Activated CD8-positive, alpha-beta memory T cell treated with anti-CD3 and anti-CD28 coated beads for 4 hours (primary cell): ENCODE measurements around the gene CST11.
"Not testable (repeated sequence)": the region's sequence is repeated elsewhere in the genome, so short reads cannot be mapped to it uniquely, and the experiment has no call there.

ENCODE experiments used
- DNase-seq, 2 donors: peaks; one replicate each; pipeline ENCODE4 v3.0.0-alpha.2; 2020; ENCODE audit warnings: low read depth in 2 of 2

The CST11 gene

DNA sequence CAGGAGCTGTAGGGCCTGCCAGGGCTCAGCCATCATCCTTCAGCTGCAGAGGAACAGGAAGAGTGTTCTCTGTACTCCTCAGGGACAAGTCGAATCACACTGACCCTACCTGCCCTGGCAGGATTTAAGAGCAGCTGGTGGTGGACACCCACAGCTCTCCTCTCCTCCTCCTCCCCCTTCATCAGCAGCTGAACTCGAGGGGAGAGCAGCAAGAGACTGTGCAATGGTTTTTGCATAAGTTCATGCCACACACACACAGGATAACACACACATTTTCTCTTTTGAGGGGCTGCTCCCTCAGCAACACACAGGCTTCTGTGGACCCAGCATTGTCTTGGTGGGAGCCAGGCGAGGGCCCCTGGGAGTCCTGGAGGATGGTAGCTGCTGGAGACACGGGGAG lies at the start of gene CST11:
Gene CST11, minus strand, starts transcription at position 101 of the 400 bp plus-strand sequence. Its CDS starts 65 bp downstream, at position 36.
- DNase-seq: no peak

GRCh38 chr20:23501926-23502325 lies 49.2 kb upstream of the CST11 start:
- no peak for DNase-seq

GRCh38 chr20:23497536-23497935 lies 44.9 kb upstream of the CST11 start:
- no peak for DNase-seq

- no peak for DNase-seq
Measured at GRCh38 chr20:23493172-23493772, 40.6 kb upstream of the CST11 start.

DNA sequence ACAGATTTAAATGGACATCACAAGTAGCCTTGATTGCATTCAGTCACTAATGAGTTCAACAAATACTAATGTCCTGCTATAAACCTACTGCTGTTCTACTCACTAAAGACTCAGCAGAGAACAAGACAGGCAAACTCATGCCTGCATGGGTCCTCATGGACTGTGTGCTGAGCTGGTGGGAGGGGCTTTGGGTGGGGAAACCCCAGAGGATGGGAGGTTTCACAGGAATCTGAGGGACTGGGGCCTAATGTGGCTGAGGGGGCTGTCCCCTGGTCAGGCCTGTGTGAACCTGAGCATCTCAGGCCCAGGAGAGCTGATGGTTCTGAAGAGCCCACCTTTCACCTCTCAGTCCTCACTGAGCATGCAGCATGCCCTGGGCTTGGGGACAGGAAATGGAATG lies 39.6 kb upstream of the CST11 start:
- DNase-seq: no peak

- no peak for DNase-seq
Measured at GRCh38 chr20:23490817-23491216, 38.1 kb upstream of the CST11 start, which contains the start of gene CST8. CST8 (plus strand) TSS chr20:23491117; CDS start chr20:23491668, 551 bp downstream.

GRCh38 chr20:23488996-23489395 lies 36.3 kb upstream of the CST11 start:
- no peak for DNase-seq

GRCh38 chr20:23488470-23488869 lies 35.8 kb upstream of the CST11 start:
- no peak for DNase-seq

DNA sequence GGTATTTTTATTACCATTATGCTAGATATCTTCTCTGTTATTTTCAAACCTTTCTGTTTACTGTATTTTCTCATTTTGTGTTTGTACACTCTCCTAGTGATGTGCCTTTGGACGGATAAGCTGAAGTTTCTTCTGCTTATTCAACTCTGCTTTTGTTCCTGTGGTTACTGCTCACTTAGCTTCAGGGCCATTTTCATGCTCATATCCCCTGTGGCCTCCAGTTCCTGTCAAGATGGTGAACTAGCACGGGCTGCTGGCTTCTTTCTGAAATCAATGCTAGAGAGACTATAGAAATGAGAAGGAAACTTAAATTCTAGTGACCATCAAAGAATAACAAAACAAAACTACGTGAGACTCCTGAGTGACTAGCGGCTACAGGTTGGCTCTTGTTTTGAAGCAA lies 31.4 kb upstream of the CST11 start:
- DNase-seq: no peak

GRCh38 chr20:23482138-23482537 lies 29.5 kb upstream of the CST11 start:
- DNase-seq: no peak

GRCh38 chr20:23479043-23479442 lies 26.4 kb upstream of the CST11 start:
- no peak for DNase-seq

- DNase-seq: no peak
Measured at GRCh38 chr20:23477223-23477622, 24.5 kb upstream of the CST11 start.

DNA sequence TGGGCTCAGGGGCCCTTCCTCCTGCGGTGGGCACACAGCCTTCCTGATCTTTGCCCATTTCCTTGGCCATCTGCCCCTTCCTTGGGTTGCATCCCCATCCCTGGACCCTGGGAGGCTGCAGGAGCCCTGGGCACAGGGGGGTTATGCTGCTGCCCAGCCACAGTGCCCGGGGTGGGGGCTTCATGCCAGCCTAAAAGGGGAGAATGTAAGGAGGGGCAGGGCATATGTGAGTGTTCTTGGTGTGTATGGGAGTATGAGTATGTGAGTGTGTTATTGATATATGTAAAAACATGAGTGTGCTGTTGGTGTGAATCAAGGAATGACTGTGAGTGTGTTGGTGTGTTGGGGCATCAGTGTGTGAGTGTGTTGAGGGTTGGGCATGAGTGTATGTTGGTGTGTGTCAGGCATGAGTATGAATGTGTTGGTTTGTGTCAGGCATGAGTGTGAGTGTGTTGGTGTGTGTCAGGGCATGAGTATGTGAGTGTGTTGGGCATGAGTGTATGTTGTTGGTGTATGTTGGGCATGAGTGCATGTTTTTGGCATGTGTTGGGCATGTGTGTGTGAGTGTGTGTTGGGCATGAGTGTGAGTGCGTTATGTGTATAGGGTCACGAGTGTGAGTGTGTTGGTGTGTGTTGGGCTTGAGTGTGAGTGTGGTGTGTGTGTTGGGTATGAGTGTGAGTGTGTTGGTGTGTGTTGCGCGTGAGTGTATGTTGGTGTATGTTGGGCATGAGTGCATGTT lies 23.5 kb upstream of the CST11 start:
- DNase-seq: no peak

DNA sequence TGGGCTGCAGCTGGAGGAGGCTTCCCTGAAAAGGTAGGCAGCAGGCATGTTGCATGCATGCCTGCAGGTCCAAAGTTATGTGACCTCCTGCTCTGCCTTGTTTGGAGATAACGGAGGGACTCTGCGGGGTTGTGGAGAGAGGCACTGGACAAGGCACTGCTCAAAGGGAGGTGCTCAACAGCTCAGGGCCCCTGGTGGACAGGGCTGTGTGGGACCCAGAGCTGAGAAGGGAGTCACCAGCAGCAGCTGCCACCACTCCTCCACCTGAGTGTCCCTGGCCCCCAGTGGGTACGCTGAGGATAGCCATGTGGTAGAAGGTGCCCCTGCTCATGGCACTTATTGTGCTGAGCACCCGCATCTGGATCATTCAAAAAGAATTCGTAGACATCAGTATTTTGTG lies 22.7 kb upstream of the CST11 start:
- no peak for DNase-seq

DNA sequence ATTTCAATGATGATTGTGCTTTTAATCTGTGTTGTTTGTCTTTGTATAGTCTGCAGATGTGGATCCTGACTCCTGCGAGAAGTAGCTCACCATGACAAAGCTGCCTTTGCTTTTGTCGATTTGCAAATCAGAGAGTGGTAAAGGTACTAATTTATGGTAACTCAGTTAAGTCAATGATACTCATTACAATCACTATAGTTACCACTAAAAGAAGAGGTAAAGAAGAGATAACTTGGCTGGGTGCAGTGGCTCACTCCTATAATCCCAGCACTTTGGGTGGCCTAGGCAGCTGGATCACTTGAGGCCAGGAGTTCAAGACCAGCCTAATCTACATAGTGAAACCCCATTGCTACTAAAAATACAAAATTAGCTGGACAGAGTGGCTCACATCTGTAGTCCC lies 20.6 kb upstream of the CST11 start:
- not testable (repeated sequence) for DNase-seq

GRCh38 chr20:23472306-23472705 lies 19.6 kb upstream of the CST11 start:
- DNase-seq: not testable (repeated sequence)

DNA sequence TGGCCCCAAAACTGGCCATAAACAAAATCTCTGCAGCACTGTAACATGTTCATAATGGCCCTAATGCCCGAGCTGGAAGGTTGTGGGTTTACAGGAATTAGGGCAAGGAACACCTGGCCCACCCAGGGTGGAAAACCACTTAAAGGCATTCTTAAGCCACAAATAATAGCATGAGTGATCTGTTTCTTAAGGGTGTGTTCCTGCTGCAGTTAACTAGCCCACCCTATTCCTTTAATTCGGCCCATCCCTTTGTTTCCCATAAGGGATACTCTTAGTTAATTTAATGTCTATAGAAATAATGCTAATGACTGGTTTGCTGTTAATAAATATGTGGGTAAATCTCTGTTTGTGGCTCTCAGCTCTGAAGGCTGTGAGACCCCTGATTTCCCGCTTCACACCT lies 14.3 kb upstream of the CST11 start:
- not testable (repeated sequence) for DNase-seq

GRCh38 chr20:23461180-23461579 lies 8.5 kb upstream of the CST11 start:
- no peak for DNase-seq

DNA sequence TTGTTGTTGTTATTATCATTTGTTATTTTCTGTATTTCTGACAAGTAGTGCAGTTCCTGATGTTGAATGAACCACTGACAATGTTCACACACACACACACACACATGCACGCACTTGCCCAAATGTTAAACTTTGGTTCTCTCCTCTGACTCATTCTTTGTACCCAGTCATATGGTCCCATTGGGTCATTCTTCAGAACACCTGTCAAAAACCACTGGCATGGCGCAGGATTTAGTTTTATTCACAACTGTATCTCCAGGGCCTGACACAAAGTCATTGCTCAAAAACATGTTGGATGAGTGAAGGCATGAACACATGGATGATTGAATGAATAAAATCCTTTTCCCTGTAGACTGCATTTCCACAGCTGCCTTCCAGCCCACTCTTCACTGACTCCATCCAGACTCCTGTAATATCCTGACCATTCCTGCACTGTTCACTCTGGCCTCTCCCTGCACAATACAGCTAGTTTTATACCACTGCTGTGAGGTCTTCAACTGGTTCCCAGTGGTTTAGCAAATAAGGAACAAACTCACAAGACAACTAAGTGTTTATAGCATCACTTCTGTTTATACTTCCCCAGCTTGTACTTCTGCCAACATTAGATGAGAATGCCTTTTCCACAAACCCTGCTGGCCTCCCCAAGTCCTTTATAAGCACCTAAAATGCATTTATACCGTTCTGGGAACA lies 6.9 kb upstream of the CST11 start:
- DNase-seq: no peak

GRCh38 chr20:23456873-23457272 lies 4.2 kb upstream of the CST11 start:
- DNase-seq: no peak

GRCh38 chr20:23456409-23456808 lies 3.7 kb upstream of the CST11 start:
- DNase-seq: no peak

DNA sequence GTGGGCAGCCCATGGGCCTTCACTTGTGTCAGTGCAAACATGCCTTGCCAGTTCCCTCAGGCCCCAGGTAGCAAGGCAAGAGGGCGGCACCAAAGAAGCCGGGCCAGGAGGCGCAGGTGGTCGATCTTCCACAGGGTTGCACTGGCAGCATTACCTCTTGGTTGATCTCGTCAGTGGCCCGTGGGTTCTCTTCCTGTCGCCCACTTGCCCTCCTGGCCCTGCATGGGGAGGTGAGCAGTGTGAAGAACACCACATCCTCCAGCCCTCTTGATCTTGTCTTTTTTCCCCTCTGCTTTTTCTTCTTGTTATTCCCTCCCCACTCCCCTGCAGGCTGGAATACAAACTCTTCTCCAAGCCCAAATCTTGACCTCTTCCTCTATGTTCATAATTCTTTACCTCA lies 3.0 kb upstream of the CST11 start:
- no peak for DNase-seq

- no peak for DNase-seq
Measured at GRCh38 chr20:23454816-23455215, 2.1 kb upstream of the CST11 start.
